Liver (tissue), 9 donors: ENCODE measurements around the gene NELL1. TPM values are rescaled to one million over a fixed set of nuclear protein-coding genes. Genes with fewer than 3 reads are reported as not detected.

Experiments used
- DNase-seq: peaks from one replicate; pipeline ENCODE4 v3.0.0-alpha.2; 2017; ENCODE audit warnings: low spot score
- H3K27ac ChIP-seq, 2 donors: one replicate each; pipeline ENCODE4 v1.7.0; 2013; ENCODE audit warnings: inconsistent platforms in 2 of 2, low read length in 2 of 2, control low read depth in 1 of 2, low read depth in 1 of 2, mild to moderate bottlenecking in 1 of 2
- H3K27me3 ChIP-seq, 4 donors: one replicate each; pipeline versions ENCODE4 v1.6.1 to v1.7.0; 2013; ENCODE audit warnings: low read length in 3 of 4, inconsistent platforms in 1 of 4, mild to moderate bottlenecking in 1 of 4, moderate library complexity in 1 of 4; ENCODE audit not compliant: control insufficient read depth in 4 of 4, insufficient read depth in 4 of 4
- H3K36me3 ChIP-seq, 4 donors: one replicate each; pipeline versions ENCODE4 v1.6.1 to v1.7.0; 2013; ENCODE audit warnings: low read length in 3 of 4, mild to moderate bottlenecking in 3 of 4, low read depth in 1 of 4, moderate library complexity in 1 of 4; ENCODE audit not compliant: control insufficient read depth in 4 of 4, insufficient read depth in 3 of 4
- H3K4me1 ChIP-seq, 4 donors: one replicate each; pipeline versions ENCODE4 v1.6.1 to v1.7.0; 2013; ENCODE audit warnings: low read length in 3 of 4, mild to moderate bottlenecking in 3 of 4, moderate library complexity in 1 of 4; ENCODE audit not compliant: control insufficient read depth in 4 of 4, insufficient read depth in 4 of 4
- H3K4me3 ChIP-seq, 3 donors: one replicate each; pipeline versions ENCODE4 v1.6.1 to v1.7.0; 2013; ENCODE audit warnings: low read length in 3 of 3, control low read depth in 1 of 3, low read depth in 1 of 3, mild to moderate bottlenecking in 1 of 3
- H3K9ac ChIP-seq, 2 donors: one replicate each; pipeline ENCODE4 v1.7.0; 2013; ENCODE audit warnings: low read length in 2 of 2, mild to moderate bottlenecking in 2 of 2, moderate library complexity in 2 of 2, control low read depth in 1 of 2, low read depth in 1 of 2
- H3K9me3 ChIP-seq, 4 donors: one replicate each; pipeline versions ENCODE4 v1.6.1 to v1.7.0; 2013; ENCODE audit warnings: low read length in 3 of 4; ENCODE audit not compliant: control insufficient read depth in 4 of 4
- CTCF ChIP-seq: fragments of 150-350 bp; IDR thresholded peaks from 2 replicates; pipeline ENCODE4 v1.5.1; 2017; ENCODE audit warnings: improper control_type of control experiment, low read depth, low read length; ENCODE audit not compliant: missing input control
- EGR1 ChIP-seq, 2 donors: IDR thresholded peaks; 2 replicates each; pipeline ENCODE4 v1.6.1; 2016 to 2018; ENCODE audit warnings: antibody characterized with exemption in 2 of 2, low read depth in 2 of 2
- FOXA1 ChIP-seq: IDR thresholded peaks from 2 replicates; pipeline ENCODE4 v1.6.1; 2016; ENCODE audit warnings: antibody characterized with exemption
- FOXA2 ChIP-seq: IDR thresholded peaks from 2 replicates; pipeline ENCODE4 v1.6.1; 2016; ENCODE audit warnings: antibody characterized with exemption
- GABPA ChIP-seq, 2 donors: IDR thresholded peaks in 1 of 2; conservative IDR thresholded peaks in 1 of 2; 2 replicates each; pipeline ENCODE4 v1.6.1; 2016; ENCODE audit warnings: antibody characterized with exemption in 2 of 2, mild to moderate bottlenecking in 1 of 2, moderate library complexity in 1 of 2
- HNF4G ChIP-seq: IDR thresholded peaks from 2 replicates; pipeline ENCODE4 v1.6.1; 2016; ENCODE audit warnings: antibody characterized with exemption
- JUND ChIP-seq, 2 donors: IDR thresholded peaks; 2 replicates each; pipeline ENCODE4 v1.6.1; 2016; ENCODE audit warnings: antibody characterized with exemption in 2 of 2
- MAX ChIP-seq: IDR thresholded peaks from 2 replicates; pipeline ENCODE4 v1.6.1; 2016; ENCODE audit warnings: antibody characterized with exemption
- NR2F2 ChIP-seq: IDR thresholded peaks from 2 replicates; pipeline ENCODE4 v1.6.1; 2016; ENCODE audit warnings: antibody characterized with exemption
- RAD21 ChIP-seq, 2 donors: IDR thresholded peaks; 2 replicates each; pipeline ENCODE4 v1.6.1; 2016; ENCODE audit warnings: antibody characterized with exemption in 2 of 2, mild to moderate bottlenecking in 2 of 2
- RXRA ChIP-seq, 2 donors: IDR thresholded peaks; 2 replicates each; pipeline ENCODE4 v1.6.1; 2017 to 2018; ENCODE audit warnings: antibody characterized with exemption in 2 of 2, mild to moderate bottlenecking in 1 of 2
- SP1 ChIP-seq: IDR thresholded peaks from 2 replicates; pipeline ENCODE4 v1.6.1; 2018; ENCODE audit warnings: antibody characterized with exemption, mild to moderate bottlenecking
- TAF1 ChIP-seq: conservative IDR thresholded peaks from 2 replicates; pipeline ENCODE4 v1.6.1; 2016; ENCODE audit warnings: antibody characterized with exemption, mild to moderate bottlenecking
- YY1 ChIP-seq: IDR thresholded peaks from 2 replicates; pipeline ENCODE4 v1.6.1; 2016; ENCODE audit warnings: antibody characterized with exemption, mild to moderate bottlenecking
- WGBS: extraction: QIAGEN DNeasy Blood & Tissue Kit; methylation state at CpG from one replicate; pipeline ENCODE4 v1.1.7; 2013; 5-methylcytosine and 5-hydroxymethylcytosine counted together
- polyA plus RNA-seq, 2 donors: library from polyadenylated mRNA; stranded (reverse) in 1 of 2; unstranded in 1 of 2; fragments of 200-250 nt in 1 of 2; fragments of >200 nt in 1 of 2; fragmentation: Nextera tagmentation in 1 of 2; extraction: Ambion mirVana in 1 of 2; gene quantifications; one replicate each; pipeline versions ENCODE4 v1.2.1 to v1.2.3, GENCODE V29; 2013 to 2015
- total RNA-seq, 2 donors: library from RNA; depleted of rRNA; stranded (reverse); fragments of >200 nt; gene quantifications; one replicate each; pipeline ENCODE4 v1.2.3, GENCODE V29; 2014
- TF ChIP-seq, protein P1 (sequence below): IDR thresholded peaks from 2 replicates; pipeline ENCODE4 v1.6.1; 2016; ENCODE audit warnings: antibody characterized with exemption
- TF ChIP-seq, protein P2 (sequence below): IDR thresholded peaks from 2 replicates; pipeline ENCODE4 v1.6.1; 2016; ENCODE audit warnings: antibody characterized with exemption
- TF ChIP-seq, protein P3 (sequence below): IDR thresholded peaks from 2 replicates; pipeline ENCODE4 v1.6.1; 2016; ENCODE audit warnings: antibody characterized with exemption, mild to moderate bottlenecking
- donor health status: healthy.
- donor health status: healthy.
- donor health status: healthy.
- donor health status: healthy.
- donor health status: healthy.

Gene NELL1
- total and polyA plus RNA-seq, 4 donors, result not detected

DNA sequence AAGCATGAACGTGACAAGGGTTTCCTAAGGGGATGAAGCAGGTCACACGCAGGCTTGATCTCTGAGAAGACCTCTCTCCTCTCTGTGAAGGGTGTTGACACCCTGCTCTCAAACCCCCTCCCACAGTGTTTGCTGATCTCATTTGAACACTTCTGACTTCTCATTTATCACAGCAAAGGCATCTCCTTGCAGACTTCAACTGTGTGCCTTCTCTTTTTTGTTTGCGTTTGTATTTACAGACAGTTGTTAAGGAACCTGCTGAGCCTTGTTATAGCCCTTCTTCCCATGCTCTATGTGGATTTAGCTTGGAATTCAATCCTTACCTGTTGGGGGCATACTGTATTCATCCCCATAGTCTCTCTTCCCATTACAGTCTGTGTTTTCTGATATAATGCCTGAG, 206.5 kb downstream of the NELL1 start:
- no peak for DNase-seq
- Histone ChIP-seq H3K4me1 (no peaks in the 10 kb centered on the region), H3K36me3 (no peaks in the 10 kb centered on the region), H3K4me3 (no peak overlapping the region), H3K27me3 (no peaks in the 10 kb centered on the region), H3K27ac (no peak overlapping the region), H3K9ac (no peak overlapping the region), H3K9me3 (no peaks in the 10 kb centered on the region)
- 15% methylated on average over 3 of the region's 3 CpGs for WGBS
- TF ChIP-seq NR2F2, result no peak
- no peak for TF ChIP-seq RXRA (IDR thresholded peaks at IDR 0.05)
- TF ChIP-seq TAF1, result no peak
- TF ChIP-seq, protein P1, sequence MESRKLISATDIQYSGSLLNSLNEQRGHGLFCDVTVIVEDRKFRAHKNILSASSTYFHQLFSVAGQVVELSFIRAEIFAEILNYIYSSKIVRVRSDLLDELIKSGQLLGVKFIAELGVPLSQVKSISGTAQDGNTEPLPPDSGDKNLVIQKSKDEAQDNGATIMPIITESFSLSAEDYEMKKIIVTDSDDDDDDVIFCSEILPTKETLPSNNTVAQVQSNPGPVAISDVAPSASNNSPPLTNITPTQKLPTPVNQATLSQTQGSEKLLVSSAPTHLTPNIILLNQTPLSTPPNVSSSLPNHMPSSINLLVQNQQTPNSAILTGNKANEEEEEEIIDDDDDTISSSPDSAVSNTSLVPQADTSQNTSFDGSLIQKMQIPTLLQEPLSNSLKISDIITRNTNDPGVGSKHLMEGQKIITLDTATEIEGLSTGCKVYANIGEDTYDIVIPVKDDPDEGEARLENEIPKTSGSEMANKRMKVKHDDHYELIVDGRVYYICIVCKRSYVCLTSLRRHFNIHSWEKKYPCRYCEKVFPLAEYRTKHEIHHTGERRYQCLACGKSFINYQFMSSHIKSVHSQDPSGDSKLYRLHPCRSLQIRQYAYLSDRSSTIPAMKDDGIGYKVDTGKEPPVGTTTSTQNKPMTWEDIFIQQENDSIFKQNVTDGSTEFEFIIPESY, result no peak
- no peak for TF ChIP-seq GABPA (IDR thresholded peaks at IDR 0.05 in 1 of 2, conservative IDR thresholded peaks at IDR 0.05 in 1 of 2)
- no peak for TF ChIP-seq MAX
- TF ChIP-seq RAD21 (IDR thresholded peaks at IDR 0.05), result no peak
- TF ChIP-seq CTCF, result no peak
- no peak for TF ChIP-seq SP1
- no peak for TF ChIP-seq HNF4G
- TF ChIP-seq JUND (IDR thresholded peaks at IDR 0.05), result no peak
- no peak for TF ChIP-seq EGR1 (IDR thresholded peaks at IDR 0.05; ENCODE audit: low read depth in 2 of 2)
- no peak for TF ChIP-seq YY1
- TF ChIP-seq, protein P2, sequence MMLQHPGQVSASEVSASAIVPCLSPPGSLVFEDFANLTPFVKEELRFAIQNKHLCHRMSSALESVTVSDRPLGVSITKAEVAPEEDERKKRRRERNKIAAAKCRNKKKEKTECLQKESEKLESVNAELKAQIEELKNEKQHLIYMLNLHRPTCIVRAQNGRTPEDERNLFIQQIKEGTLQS, result no peak
- TF ChIP-seq FOXA1, result no peak
- TF ChIP-seq, protein P3, sequence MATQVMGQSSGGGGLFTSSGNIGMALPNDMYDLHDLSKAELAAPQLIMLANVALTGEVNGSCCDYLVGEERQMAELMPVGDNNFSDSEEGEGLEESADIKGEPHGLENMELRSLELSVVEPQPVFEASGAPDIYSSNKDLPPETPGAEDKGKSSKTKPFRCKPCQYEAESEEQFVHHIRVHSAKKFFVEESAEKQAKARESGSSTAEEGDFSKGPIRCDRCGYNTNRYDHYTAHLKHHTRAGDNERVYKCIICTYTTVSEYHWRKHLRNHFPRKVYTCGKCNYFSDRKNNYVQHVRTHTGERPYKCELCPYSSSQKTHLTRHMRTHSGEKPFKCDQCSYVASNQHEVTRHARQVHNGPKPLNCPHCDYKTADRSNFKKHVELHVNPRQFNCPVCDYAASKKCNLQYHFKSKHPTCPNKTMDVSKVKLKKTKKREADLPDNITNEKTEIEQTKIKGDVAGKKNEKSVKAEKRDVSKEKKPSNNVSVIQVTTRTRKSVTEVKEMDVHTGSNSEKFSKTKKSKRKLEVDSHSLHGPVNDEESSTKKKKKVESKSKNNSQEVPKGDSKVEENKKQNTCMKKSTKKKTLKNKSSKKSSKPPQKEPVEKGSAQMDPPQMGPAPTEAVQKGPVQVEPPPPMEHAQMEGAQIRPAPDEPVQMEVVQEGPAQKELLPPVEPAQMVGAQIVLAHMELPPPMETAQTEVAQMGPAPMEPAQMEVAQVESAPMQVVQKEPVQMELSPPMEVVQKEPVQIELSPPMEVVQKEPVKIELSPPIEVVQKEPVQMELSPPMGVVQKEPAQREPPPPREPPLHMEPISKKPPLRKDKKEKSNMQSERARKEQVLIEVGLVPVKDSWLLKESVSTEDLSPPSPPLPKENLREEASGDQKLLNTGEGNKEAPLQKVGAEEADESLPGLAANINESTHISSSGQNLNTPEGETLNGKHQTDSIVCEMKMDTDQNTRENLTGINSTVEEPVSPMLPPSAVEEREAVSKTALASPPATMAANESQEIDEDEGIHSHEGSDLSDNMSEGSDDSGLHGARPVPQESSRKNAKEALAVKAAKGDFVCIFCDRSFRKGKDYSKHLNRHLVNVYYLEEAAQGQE, result no peak
- no peak for TF ChIP-seq FOXA2

DNA sequence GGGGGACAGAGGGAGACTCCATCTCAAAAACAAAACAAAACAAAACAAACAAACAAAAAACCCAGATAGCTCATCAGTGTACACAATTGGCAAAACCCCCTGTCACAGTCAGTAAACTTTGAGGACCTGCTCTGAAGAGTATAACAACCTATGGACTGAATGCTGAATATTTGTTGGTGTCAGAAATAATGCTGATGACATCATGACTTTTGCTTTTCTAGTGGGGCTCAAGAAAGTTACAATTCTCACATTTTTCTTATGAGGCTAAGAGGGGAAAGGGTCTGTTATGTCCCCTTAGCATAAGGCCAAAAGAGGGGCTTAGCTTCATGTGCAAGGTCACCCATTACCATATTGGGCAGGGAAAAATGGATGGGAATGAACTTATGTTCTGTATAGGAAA, 207.4 kb downstream of the NELL1 start:
- H3K27me3 ChIP-seq, result no peaks in the 10 kb centered on the region
- no peak overlapping the region for H3K4me3 ChIP-seq
- H3K9me3 ChIP-seq, result no peaks in the 10 kb centered on the region
- H3K36me3 ChIP-seq, result no peaks in the 10 kb centered on the region
- no peaks in the 10 kb centered on the region for H3K4me1 ChIP-seq
- TF ChIP-seq RXRA (IDR thresholded peaks at IDR 0.05) (no peak), GABPA (IDR thresholded peaks at IDR 0.05 in 1 of 2, conservative IDR thresholded peaks at IDR 0.05 in 1 of 2) (no peak), RAD21 (IDR thresholded peaks at IDR 0.05) (no peak)
- H3K9ac ChIP-seq, result no peak overlapping the region
- DNase-seq, result no peak
- H3K27ac ChIP-seq, result no peak overlapping the region
